HG03135 (cell line): ENCODE measurements around the gene ZP2.
"Not testable (repeated sequence)": the region's sequence is repeated elsewhere in the genome, so short reads cannot be mapped to it uniquely, and the experiment has no call there.

Experiments
- ATAC-seq: cut with Tn5 transposase; IDR thresholded peaks from one replicate; pipeline ENCODE4 v1.9.1; 2021; ENCODE audit warnings: mild to moderate bottlenecking, moderate library complexity; ENCODE audit not compliant: unreplicated experiment

ZP2 gene

GRCh38 chr16:21217121-21217520 is 5.7 kb upstream of the ZP2 start:
- no peak for ATAC-seq

GRCh38 chr16:21214086-21214485 is 2.7 kb upstream of the ZP2 start:
- no peak for ATAC-seq

- no peak for ATAC-seq
Measured at GRCh38 chr16:21208446-21209230, 2.7 kb downstream of the ZP2 start.

GRCh38 chr16:21206550-21206949 is 4.8 kb downstream of the ZP2 start:
- no peak for ATAC-seq

GRCh38 chr16:21205303-21205702 is 6.1 kb downstream of the ZP2 start:
- ATAC-seq, result no peak

- no peak for ATAC-seq
Measured at GRCh38 chr16:21203155-21203797, 8.1 kb downstream of the ZP2 start.

- no peak for ATAC-seq
Measured at GRCh38 chr16:21199607-21200218, 11.7 kb downstream of the ZP2 start.

- ATAC-seq, result no peak
Measured at GRCh38 chr16:21197621-21198020, 13.8 kb downstream of the ZP2 start.

GRCh38 chr16:21197112-21197511 is 14.3 kb downstream of the ZP2 start:
- no peak for ATAC-seq

GRCh38 chr16:21195330-21195729 is 16.0 kb downstream of the ZP2 start:
- not testable (repeated sequence) for ATAC-seq

- no peak for ATAC-seq
Measured at GRCh38 chr16:21194771-21195301, 16.5 kb downstream of the ZP2 start.

- ATAC-seq, result no peak
Measured at GRCh38 chr16:21192991-21193390, 18.4 kb downstream of the ZP2 start.

GRCh38 chr16:21190599-21190998 is 20.8 kb downstream of the ZP2 start:
- ATAC-seq, result no peak

GRCh38 chr16:21190013-21190412 is 21.4 kb downstream of the ZP2 start:
- no peak for ATAC-seq

GRCh38 chr16:21189311-21189710 is 22.1 kb downstream of the ZP2 start:
- no peak for ATAC-seq

- ATAC-seq, result no peak
Measured at GRCh38 chr16:21186326-21186691, 25.1 kb downstream of the ZP2 start.

- ATAC-seq, result no peak
Measured at GRCh38 chr16:21185659-21186325, 25.6 kb downstream of the ZP2 start.

- ATAC-seq, result no peak
Measured at GRCh38 chr16:21184834-21185233, 26.5 kb downstream of the ZP2 start.

- no peak for ATAC-seq
Measured at GRCh38 chr16:21183995-21184394, 27.4 kb downstream of the ZP2 start.

- ATAC-seq, result no peak
Measured at GRCh38 chr16:21179983-21180365, 31.4 kb downstream of the ZP2 start.
